Measurements from ENCODE around the gene SEC61A2. TPM values are rescaled to one million over a fixed set of nuclear protein-coding genes. Genes with fewer than 3 reads are reported as not detected.

Gene SEC61A2
- total RNA-seq, 1 experiment from 2014 or later, result 6.8 TPM

- Histone ChIP-seq H3K27me3 (ENCODE audit: insufficient read depth, low read depth) (no peaks in the 10 kb centered on the region), H3K4me3 (no peak overlapping the region), H3K79me2 (ENCODE audit: low read depth) (0 out of 2 replicates have a peak, but pooled peaks cover 4% of the 10 kb centered on the region), H3K9me2 (ENCODE audit: insufficient read depth) (no peaks in the 10 kb centered on the region), H2AFZ (no peak overlapping the region), H3K36me3 (ENCODE audit: low read depth) (peaks cover 23% of the 10 kb centered on the region; the same call in 1 of the 2 replicates), H3F3A (ENCODE audit: insufficient read depth, low read depth) (peaks cover 5% of the 10 kb centered on the region; the same call in 1 of the 2 replicates), H3K9me3 (ENCODE audit: insufficient read depth, low read depth) (no peaks in the 10 kb centered on the region), H3K4me1 (replicated peaks; ENCODE audit: insufficient read depth) (no peaks in the 10 kb centered on the region), H3K4me2 (no peak overlapping the region), H3K27ac (no peak overlapping the region), H4K20me1 (ENCODE audit: insufficient read depth) (peaks cover 6% of the 10 kb centered on the region)
- DNase-seq, result peak in 1 of 2 experiments; percentile 7
- peak; percentile 76 for TF ChIP-seq CTCF (conservative IDR thresholded peaks at IDR 0.05)
- no peak for TF ChIP-seq EZH2 (IDR thresholded peaks at IDR 0.05; ENCODE audit: low read depth)
- ChIA-PET POLR2A (ENCODE audit: unreplicated experiment) (no interaction called here), CTCF (interaction anchor here (0.6 to 0.7 kb wide), 3 partner anchors 10 to 1581 kb away, joined by 3 to 4 read pairs (median 3); no protein-coding TSS in a partner anchor)
- BruUV-seq (replicated peaks), result no TSS peak
- intact Hi-C loops (cut with micrococcal nuclease; ENCODE audit: unreplicated experiment), result loop anchor here (1.0 to 5.0 kb wide), 4 partner anchors 443 to 860 kb away; no protein-coding TSS in a partner anchor
These were observed 85.3 kb downstream of the SEC61A2 start for GRCh38 chr10:12214763-12215218.

Small RNAs within 50 kb of the gene (microRNA-seq; reads per million reads assigned to microRNA genes)
- gene MIR548AK (ENCODE audit: borderline number of aligned reads, borderline replicate concordance), result not detected

Other genes with a start within 250 kb of the SEC61A2 start
- gene UPF2, start 86.9 kb upstream of the SEC61A2 start, total RNA-seq (2021), result 18.4 and 25.9 TPM in 2 replicates
- 41.1 and 43.8 TPM in 2 replicates for gene DHTKD1, start 60.7 kb upstream of the SEC61A2 start, total RNA-seq (2021)
- 82.0 and 82.6 TPM in 2 replicates for gene NUDT5, start 66.2 kb downstream of the SEC61A2 start, total RNA-seq (2021)
- gene CDC123, start 66.5 kb downstream of the SEC61A2 start, total RNA-seq (2021), result 83.5 and 86.0 TPM in 2 replicates
- gene CAMK1D, start 219.9 kb downstream of the SEC61A2 start, total RNA-seq (2021), result 6.0 and 8.8 TPM in 2 replicates